Caco-2 (cell line): ENCODE results near the gene TSC22D4. TPM values are rescaled to one million over a fixed set of nuclear protein-coding genes. Genes with fewer than 3 reads are reported as not detected.

ENCODE experiments used
- BruUV-seq: library from RNA; stranded (reverse); fragments of 400-500 nt; replicated peaks from 2 replicates; lab custom pipeline; 2021; lab: Mats Ljungman, UMichigan
- CTCF ChIA-PET: fragments of 300-600 bp; sonication (Branson Sonifier 250); formaldehyde crosslinking; loops from one replicate; lab custom pipeline; 2022; ENCODE audit warnings: antibody characterized with exemption; lab: Charles Lee
- POLR2A ChIA-PET: fragments of 300-600 bp; sonication (Branson Sonifier 250); formaldehyde crosslinking; loops from one replicate; lab custom pipeline; 2022; ENCODE audit warnings: antibody characterized with exemption; lab: Charles Lee
- DNase-seq, 2 experiments: peaks; one replicate each; pipeline versions ENCODE4 v3.0.0 to v3.0.0-alpha.2; 2020 to 2022
- H3K27me3 ChIP-seq: replicated peaks from 2 replicates; pipeline ENCODE4 v1.6.0; 2011; ENCODE audit warnings: low read length; ENCODE audit not compliant: control insufficient read depth, insufficient read depth
- H3K36me3 ChIP-seq: 2 replicates; pipeline ENCODE4 v1.5.1; 2011; ENCODE audit warnings: low read length; ENCODE audit not compliant: control insufficient read depth, insufficient read depth
- H3K4me1 ChIP-seq: fragments of 250-450 bp; sonication (Bioruptor Pico); 2 replicates; pipeline ENCODE4 v1.5.1; 2020; ENCODE audit warnings: mild to moderate bottlenecking
- H3K4me3 ChIP-seq: 2 replicates; pipeline ENCODE4 v1.5.1; 2011; ENCODE audit warnings: low read depth, mild to moderate bottlenecking, control low read depth, low read length
- H3K9me3 ChIP-seq: fragments of 250-450 bp; sonication (Bioruptor Pico); 2 replicates; pipeline ENCODE4 v1.5.1; 2020; ENCODE audit warnings: mild to moderate bottlenecking, moderate library complexity
- H3K27ac Mint-ChIP-seq: one replicate; pipeline ENCODE4 v1.8.0; 2022; ENCODE audit warnings: mixed read lengths; ENCODE audit not compliant: unreplicated experiment
- H3K27me3 Mint-ChIP-seq: one replicate; pipeline ENCODE4 v1.8.0; 2022; ENCODE audit warnings: mixed read lengths; ENCODE audit not compliant: insufficient read depth, unreplicated experiment
- H3K36me3 Mint-ChIP-seq: one replicate; pipeline ENCODE4 v1.8.0; 2022; ENCODE audit warnings: mild to moderate bottlenecking, mixed read lengths; ENCODE audit not compliant: insufficient read depth, unreplicated experiment
- H3K4me1 Mint-ChIP-seq: one replicate; pipeline ENCODE4 v1.8.0; 2022; ENCODE audit warnings: low read depth, mixed read lengths; ENCODE audit not compliant: unreplicated experiment
- H3K4me3 Mint-ChIP-seq: one replicate; pipeline ENCODE4 v1.8.0; 2022; ENCODE audit warnings: mild to moderate bottlenecking, moderate library complexity, mixed read lengths; ENCODE audit not compliant: unreplicated experiment
- H3K9me3 Mint-ChIP-seq: one replicate; pipeline ENCODE4 v1.8.0; 2022; ENCODE audit warnings: mixed read lengths; ENCODE audit not compliant: unreplicated experiment
- CTCF ChIP-seq, 2 experiments: fragments of 200-600 bp in 1 of 2; IDR thresholded peaks; 1 replicate in 1 of 2; 2 replicates in 1 of 2; pipeline versions ENCODE4 v1.5.1 to v1.8.0; 2011 to 2022; ENCODE audit warnings: antibody characterized with exemption in 1 of 2, control low read depth in 1 of 2, inconsistent platforms in 1 of 2, low read depth in 1 of 2, low read length in 1 of 2, mild to moderate bottlenecking in 1 of 2, moderate library complexity in 1 of 2; ENCODE audit not compliant: insufficient read depth in 1 of 2, severe bottlenecking in 1 of 2, unreplicated experiment in 1 of 2
- intact Hi-C: fragments of 100-400 bp; cut with micrococcal nuclease; formaldehyde crosslinking; loops from one replicate; pipeline ENCODE4 v1.10.0; 2022; ENCODE audit not compliant: unreplicated experiment
- total RNA-seq: library from RNA; stranded (reverse); gene quantifications from 2 replicates; pipeline ENCODE4 v1.2.3, GENCODE V29; 2022

Gene TSC22D4
- total RNA-seq, 1 experiment from 2014 or later = 27.2 TPM

GRCh38 chr7:100521076-100521475 lies 42.1 kb upstream of the TSC22D4 start:
- BruUV-seq = no TSS peak
- Histone ChIP-seq H3K27me3 (no peaks in the 10 kb centered on the region), H3K4me1 (peaks cover 2% of the 10 kb centered on the region), H3K36me3 (no peaks in the 10 kb centered on the region), H3K9me3 (no peaks in the 10 kb centered on the region), H3K4me3 (no peak overlapping the region)
- H3K27me3 Mint-ChIP-seq = no peaks in the 10 kb centered on the region
- intact Hi-C loops = no loop called here
- H3K4me3 Mint-ChIP-seq = no peak overlapping the region
- POLR2A ChIA-PET = no interaction called here
- no peaks in the 10 kb centered on the region for H3K36me3 Mint-ChIP-seq
- H3K27ac Mint-ChIP-seq = no peak overlapping the region
- CTCF ChIA-PET = no interaction called here
- DNase-seq = no peak
- H3K9me3 Mint-ChIP-seq = no peaks in the 10 kb centered on the region
- no peaks in the 10 kb centered on the region for H3K4me1 Mint-ChIP-seq
- TF ChIP-seq CTCF (IDR thresholded peaks at IDR 0.05; ENCODE audit: insufficient read depth in 1 of 2, low read depth in 1 of 2, low read length in 1 of 2, severe bottlenecking in 1 of 2, unreplicated experiment in 1 of 2) = no peak

GRCh38 chr7:100520138-100520537 lies 41.1 kb upstream of the TSC22D4 start:
- CTCF ChIA-PET = interaction anchor here (0.6 kb wide), 3 partner anchors 20 to 82 kb away, joined by 3 to 6 read pairs (median 4); partner anchors contain the start of gene PCOLCE
- no peak for DNase-seq
- H3K9me3 Mint-ChIP-seq = no peaks in the 10 kb centered on the region

GRCh38 chr7:100519580-100519979 lies 40.6 kb upstream of the TSC22D4 start:
- no peak for DNase-seq
- CTCF ChIA-PET = interaction anchor here (0.6 kb wide), 2 partner anchors 20 to 83 kb away, joined by 3 to 4 read pairs; partner anchors contain the start of gene PCOLCE
- H3K9me3 Mint-ChIP-seq = no peaks in the 10 kb centered on the region
- H3K4me3 Mint-ChIP-seq = no peak overlapping the region
- no peaks in the 10 kb centered on the region for H3K4me1 Mint-ChIP-seq
- POLR2A ChIA-PET = interaction anchor here (0.6 kb wide), 1 partner anchor 20 kb away, joined by 3 read pairs; no protein-coding TSS in a partner anchor
- Histone ChIP-seq H3K4me1 (peaks cover 6% of the 10 kb centered on the region), H3K4me3 (no peak overlapping the region), H3K9me3 (no peaks in the 10 kb centered on the region), H3K36me3 (no peaks in the 10 kb centered on the region), H3K27me3 (no peaks in the 10 kb centered on the region)
- intact Hi-C loops = no loop called here
- H3K27ac Mint-ChIP-seq = no peak overlapping the region
- H3K36me3 Mint-ChIP-seq = no peaks in the 10 kb centered on the region
- no peak for TF ChIP-seq CTCF (IDR thresholded peaks at IDR 0.05; ENCODE audit: insufficient read depth in 1 of 2, low read depth in 1 of 2, low read length in 1 of 2, severe bottlenecking in 1 of 2, unreplicated experiment in 1 of 2)
- no peaks in the 10 kb centered on the region for H3K27me3 Mint-ChIP-seq
- no TSS peak for BruUV-seq

More at GRCh38 chr7:100520138-100520537, 41.1 kb upstream of the TSC22D4 start:
- POLR2A ChIA-PET = interaction anchor here (0.6 kb wide), 1 partner anchor 20 kb away, joined by 3 read pairs; no protein-coding TSS in a partner anchor
- Histone ChIP-seq H3K9me3 (no peaks in the 10 kb centered on the region), H3K27me3 (no peaks in the 10 kb centered on the region), H3K4me1 (peaks cover 6% of the 10 kb centered on the region), H3K4me3 (no peak overlapping the region), H3K36me3 (no peaks in the 10 kb centered on the region)
- H3K36me3 Mint-ChIP-seq = no peaks in the 10 kb centered on the region
- H3K4me3 Mint-ChIP-seq = no peak overlapping the region
- H3K4me1 Mint-ChIP-seq = no peaks in the 10 kb centered on the region
- H3K27me3 Mint-ChIP-seq = no peaks in the 10 kb centered on the region
- intact Hi-C loops = no loop called here
- H3K27ac Mint-ChIP-seq = no peak overlapping the region
- TF ChIP-seq CTCF (IDR thresholded peaks at IDR 0.05; ENCODE audit: insufficient read depth in 1 of 2, low read depth in 1 of 2, low read length in 1 of 2, severe bottlenecking in 1 of 2, unreplicated experiment in 1 of 2) = no peak
- BruUV-seq = no TSS peak
